SK-N-SH (cell line): ENCODE data around the gene COX10.
"Not testable (repeated sequence)": the region's sequence is repeated elsewhere in the genome, so short reads cannot be mapped to it uniquely, and the experiment has no call there.

Source experiments
- CTCF ChIP-seq: fragments of 200-600 bp; sonication (generic); IDR thresholded peaks from 2 replicates; pipeline ENCODE4 v1.6.1; 2017; ENCODE audit warnings: antibody characterized with exemption, mild to moderate bottlenecking, moderate library complexity
- EP300 ChIP-seq, 2 experiments: IDR thresholded peaks; 2 replicates each; pipeline versions ENCODE4 v1.4.0 to v1.6.1; 2012; ENCODE audit warnings: borderline replicate concordance in 1 of 2, low read depth in 1 of 2, low read length in 1 of 2
- POLR2AphosphoS5 ChIP-seq: IDR thresholded peaks from 2 replicates; pipeline ENCODE4 v1.6.1; 2012; ENCODE audit warnings: low read depth, low read length
- SIN3A ChIP-seq: IDR thresholded peaks from 2 replicates; pipeline ENCODE4 v1.6.1; 2012; ENCODE audit warnings: low read depth, mild to moderate bottlenecking, low read length, moderate library complexity, borderline replicate concordance
- TEAD4 ChIP-seq: IDR thresholded peaks from 2 replicates; pipeline ENCODE4 v1.4.0; 2012; ENCODE audit warnings: mild to moderate bottlenecking, borderline replicate concordance; ENCODE audit not compliant: insufficient read depth
- YY1 ChIP-seq: IDR thresholded peaks from 2 replicates; pipeline ENCODE4 v1.4.0; 2012; ENCODE audit warnings: low read depth, mild to moderate bottlenecking

DNA sequence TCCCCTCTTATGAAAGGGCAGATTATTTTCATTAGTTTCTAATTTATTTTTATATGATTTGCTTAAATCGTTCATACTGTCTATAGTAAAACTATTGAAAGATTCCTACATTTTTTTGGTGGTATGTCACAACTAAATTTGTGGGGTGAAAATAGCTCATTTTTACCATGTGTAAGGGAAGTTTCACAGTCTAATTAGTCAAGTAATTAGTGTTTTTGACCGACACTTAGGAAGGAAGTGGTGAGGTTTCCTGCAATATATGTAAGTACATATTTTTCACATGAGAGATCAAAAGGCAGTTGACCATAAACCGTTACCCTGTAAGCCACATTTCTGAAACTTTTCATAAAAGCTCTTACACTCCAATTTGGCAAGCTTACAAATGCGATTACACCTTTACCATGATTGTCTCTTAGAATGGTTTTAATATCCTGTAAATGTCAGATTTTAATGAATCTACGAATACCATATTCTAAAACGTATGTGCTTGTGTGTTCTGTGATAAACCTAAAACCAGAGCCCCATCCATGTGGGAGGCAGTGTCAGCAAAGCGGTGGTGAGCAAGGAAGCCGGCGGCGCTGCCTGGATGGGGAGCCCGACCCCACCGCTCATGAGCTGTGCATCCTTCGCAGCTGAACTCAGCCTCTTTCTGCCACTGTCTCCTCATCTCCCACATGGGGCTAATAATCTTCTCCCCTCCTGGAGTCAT lies 123.5 kb downstream of the COX10 start:
- TF ChIP-seq SIN3A; TEAD4; POLR2AphosphoS5; CTCF; EP300 (IDR thresholded peaks at IDR 0.05; ENCODE audit: borderline replicate concordance in 1 of 2, low read depth in 1 of 2, low read length in 1 of 2); YY1: not testable (repeated sequence)
